Measurements from ENCODE around the gene RALGPS2. TPM values are rescaled to one million over a fixed set of nuclear protein-coding genes. Genes with fewer than 3 reads are reported as not detected.

The RALGPS2 gene
- total and polyA plus RNA-seq, 2 donors (not counting 1 experiment from before 2014, with no cell fraction given) = 59.6 to 251 TPM

GRCh38 chr1:178862416-178862815 lies 137.4 kb downstream of the RALGPS2 start:
- Mint-ChIP-seq H3K4me1 (peaks cover 33% of the 10 kb centered on the region), H3K9me3 (ENCODE audit: insufficient read depth) (no peaks in the 10 kb centered on the region), H3K4me3 (no peak overlapping the region), H3K27me3 (no peaks in the 10 kb centered on the region), H3K27ac (peak overlapping the region; percentile 70)
- Histone ChIP-seq H3K36me3 (replicated peaks in 1 of 2; ENCODE audit: control extremely low read depth in 1 of 2, control insufficient read depth in 1 of 2, extremely low read depth in 1 of 2, insufficient read depth in 2 of 2, low read length in 1 of 2) (peaks cover 4 to 64% of the 10 kb centered on the region in 2 experiments), H4K20me1 (ENCODE audit: control insufficient read depth, insufficient read depth, low read length, poor library complexity, severe bottlenecking) (peaks cover 17% of the 10 kb centered on the region), H3K9ac (ENCODE audit: low read length) (no peak overlapping the region), H2AFZ (ENCODE audit: insufficient read depth, low read depth, low read length, poor library complexity, severe bottlenecking) (no peak overlapping the region), H3K27ac (ENCODE audit: low read length in 2 of 2) (peak overlapping the region in 1 of 2 donors; percentile 56), H3K4me2 (replicated peaks; ENCODE audit: low read depth, low read length, poor library complexity, severe bottlenecking) (no peak overlapping the region), H3K9me3 (ENCODE audit: control extremely low read depth in 1 of 3, control insufficient read depth in 2 of 3, insufficient read depth in 1 of 3, low read length in 2 of 3) (no peaks in the 10 kb centered on the region), H3K79me2 (ENCODE audit: control insufficient read depth, insufficient read depth, low read length) (peaks cover 28% of the 10 kb centered on the region), H3K4me1 (ENCODE audit: control insufficient read depth in 2 of 2, insufficient read depth in 2 of 2, low read length in 2 of 2) (peaks cover 0 to 12% of the 10 kb centered on the region in 2 donors), H3K27me3 (replicated peaks in 1 of 4; ENCODE audit: control extremely low read depth in 1 of 4, control insufficient read depth in 3 of 4, insufficient read depth in 4 of 4, low read length in 3 of 4) (no peaks in the 10 kb centered on the region), H3K4me3 (ENCODE audit: control extremely low read depth in 1 of 5, extremely low read depth in 1 of 5, insufficient read depth in 1 of 5, low read depth in 2 of 5, low read length in 4 of 5) (no peak overlapping the region)
- ATAC-seq (ENCODE audit: low read depth) (no peak), DNase-seq (no peak)
- POLR2A ChIA-PET = no interaction called here
- 100% methylated on average over 1 of the region's 3 CpGs for WGBS (ENCODE audit: insufficient coverage)
- CTCF ChIA-PET = interaction anchor here (1.0 kb wide), 1 partner anchor 10 kb away, joined by 4 read pairs; no protein-coding TSS in a partner anchor
- TF ChIP-seq CTCF (IDR thresholded peaks at IDR 0.05) (no peak), EZH2 (IDR thresholded peaks at IDR 0.05; ENCODE audit: borderline replicate concordance, insufficient read depth, low read depth, low read length, poor library complexity, severe bottlenecking) (no peak)
- intact Hi-C loops (cut with micrococcal nuclease) = no loop called here

GRCh38 chr1:178862864-178863263 lies 137.8 kb downstream of the RALGPS2 start:
- Histone ChIP-seq H3K9me3 (ENCODE audit: control extremely low read depth in 1 of 3, control insufficient read depth in 2 of 3, insufficient read depth in 1 of 3, low read length in 2 of 3) (no peaks in the 10 kb centered on the region), H3K4me3 (ENCODE audit: control extremely low read depth in 1 of 5, extremely low read depth in 1 of 5, insufficient read depth in 1 of 5, low read depth in 2 of 5, low read length in 4 of 5) (no peak overlapping the region), H2AFZ (ENCODE audit: insufficient read depth, low read depth, low read length, poor library complexity, severe bottlenecking) (no peak overlapping the region), H3K36me3 (replicated peaks in 1 of 2; ENCODE audit: control extremely low read depth in 1 of 2, control insufficient read depth in 1 of 2, extremely low read depth in 1 of 2, insufficient read depth in 2 of 2, low read length in 1 of 2) (peaks cover 4 to 66% of the 10 kb centered on the region in 2 experiments), H3K4me1 (ENCODE audit: control insufficient read depth in 2 of 2, insufficient read depth in 2 of 2, low read length in 2 of 2) (peaks cover 0 to 16% of the 10 kb centered on the region in 2 donors), H3K9ac (ENCODE audit: low read length) (no peak overlapping the region), H3K4me2 (replicated peaks; ENCODE audit: low read depth, low read length, poor library complexity, severe bottlenecking) (no peak overlapping the region), H3K27ac (ENCODE audit: low read length in 2 of 2) (peak overlapping the region; percentile 3 to 56), H4K20me1 (ENCODE audit: control insufficient read depth, insufficient read depth, low read length, poor library complexity, severe bottlenecking) (peaks cover 17% of the 10 kb centered on the region), H3K79me2 (ENCODE audit: control insufficient read depth, insufficient read depth, low read length) (peaks cover 31% of the 10 kb centered on the region), H3K27me3 (replicated peaks in 1 of 4; ENCODE audit: control extremely low read depth in 1 of 4, control insufficient read depth in 3 of 4, insufficient read depth in 4 of 4, low read length in 3 of 4) (no peaks in the 10 kb centered on the region)
- no peak for DNase-seq
- Mint-ChIP-seq H3K9me3 (ENCODE audit: insufficient read depth) (no peaks in the 10 kb centered on the region), H3K4me1 (peaks cover 37% of the 10 kb centered on the region), H3K4me3 (no peak overlapping the region), H3K27me3 (no peaks in the 10 kb centered on the region), H3K27ac (peak overlapping the region; percentile 70)
- POLR2A ChIA-PET = no interaction called here
- ATAC-seq (ENCODE audit: low read depth) = no peak
- TF ChIP-seq EZH2 (IDR thresholded peaks at IDR 0.05; ENCODE audit: borderline replicate concordance, insufficient read depth, low read depth, low read length, poor library complexity, severe bottlenecking) (no peak), CTCF (IDR thresholded peaks at IDR 0.05) (no peak)
- CTCF ChIA-PET = interaction anchor here (1.0 to 1.6 kb wide), 2 partner anchors 10 to 140 kb away, joined by 3 to 4 read pairs; no protein-coding TSS in a partner anchor
- intact Hi-C loops (cut with micrococcal nuclease) = no loop called here

Data from B cell (primary cell).